Neural cell (in vitro differentiated cells): Measurements from ENCODE around the gene MYCBP2. TPM values are rescaled to one million over a fixed set of nuclear protein-coding genes. Genes with fewer than 3 reads are reported as not detected.

Experiments used
- H2AFZ ChIP-seq: fragments of 200-600, 300-800 bp; sonication (generic), shearing (Covaris generic); 2 replicates; pipeline ENCODE4 v1.6.0; 2014; ENCODE audit warnings: low read depth, mild to moderate bottlenecking, antibody characterized with exemption, low read length, moderate library complexity
- H3F3A ChIP-seq: fragments of 200-600 bp; shearing (Covaris generic); 2 replicates; pipeline ENCODE4 v1.6.1; 2016; ENCODE audit warnings: mild to moderate bottlenecking, moderate library complexity, mixed read lengths, antibody characterized with exemption, low read length; ENCODE audit not compliant: insufficient read depth, poor library complexity, severe bottlenecking
- H3K27ac ChIP-seq: fragments of 200-600, 300-800 bp; sonication (generic), shearing (Covaris generic); 2 replicates; pipeline ENCODE4 v1.5.1; 2014; ENCODE audit warnings: mild to moderate bottlenecking, low read length, moderate library complexity
- H3K27me3 ChIP-seq: fragments of 300-800, 200-600 bp; sonication (generic), shearing (Covaris generic); 2 replicates; pipeline ENCODE4 v1.6.0; 2014; ENCODE audit warnings: mild to moderate bottlenecking, low read depth, low read length, moderate library complexity; ENCODE audit not compliant: insufficient read depth
- H3K36me3 ChIP-seq: fragments of 300-800, 200-600 bp; sonication (generic), shearing (Covaris generic); 2 replicates; pipeline ENCODE4 v1.5.1; 2014; ENCODE audit warnings: mild to moderate bottlenecking, antibody characterized with exemption, low read length, moderate library complexity; ENCODE audit not compliant: insufficient read depth
- H3K4me2 ChIP-seq: fragments of 300-800, 200-600 bp; sonication (generic), shearing (Covaris generic); 2 replicates; pipeline ENCODE4 v1.6.0; 2014; ENCODE audit warnings: mild to moderate bottlenecking, low read length
- H3K4me3 ChIP-seq: fragments of 300-800, 200-600 bp; sonication (generic), shearing (Covaris generic); 2 replicates; pipeline ENCODE4 v1.5.1; 2014; ENCODE audit warnings: mild to moderate bottlenecking, low read length, moderate library complexity
- H3K79me2 ChIP-seq: fragments of 200-600 bp; shearing (Covaris generic); replicated peaks from 2 replicates; pipeline ENCODE4 v1.6.0; 2014; ENCODE audit warnings: mild to moderate bottlenecking, low read length, moderate library complexity; ENCODE audit not compliant: insufficient read depth
- H3K9ac ChIP-seq: fragments of 300-800, 200-600 bp; sonication (generic), shearing (Covaris generic); 2 replicates; pipeline ENCODE4 v1.6.1; 2016; ENCODE audit warnings: mild to moderate bottlenecking, low read length, mixed read lengths
- H3K9me2 ChIP-seq: fragments of 200-600 bp; shearing (Covaris generic); 2 replicates; pipeline ENCODE4 v1.6.1; 2016; ENCODE audit warnings: mild to moderate bottlenecking, low read length, mixed read lengths; ENCODE audit not compliant: insufficient read depth
- H3K9me3 ChIP-seq: fragments of 200-600, 300-800 bp; sonication (generic), shearing (Covaris generic); 2 replicates; pipeline ENCODE4 v1.6.1; 2016; ENCODE audit warnings: mild to moderate bottlenecking, mixed run types, low read length, moderate library complexity, mixed read lengths
- H4K20me1 ChIP-seq: fragments of 200-600 bp; shearing (Covaris generic); 2 replicates; pipeline ENCODE4 v1.6.1; 2016; ENCODE audit warnings: mild to moderate bottlenecking, mixed run types; ENCODE audit not compliant: insufficient read depth
- EP300 ChIP-seq: fragments of 450-650 bp; conservative IDR thresholded peaks from 2 replicates; pipeline ENCODE4 v1.6.1; 2014; ENCODE audit warnings: antibody characterized with exemption, mild to moderate bottlenecking, moderate library complexity; ENCODE audit not compliant: poor library complexity, severe bottlenecking
- EZH2 ChIP-seq: fragments of 200-600, 300-800 bp; shearing (Covaris generic), sonication (generic); IDR thresholded peaks from 2 replicates; pipeline ENCODE4 v1.6.1; 2014; ENCODE audit warnings: antibody characterized with exemption, low read length, borderline replicate concordance, mild to moderate bottlenecking; ENCODE audit not compliant: insufficient read depth, poor library complexity, severe bottlenecking
- MXI1 ChIP-seq: fragments of 450-650 bp; conservative IDR thresholded peaks from 2 replicates; pipeline ENCODE4 v1.6.1; 2014; ENCODE audit warnings: antibody characterized with exemption, mild to moderate bottlenecking; ENCODE audit not compliant: poor library complexity, severe bottlenecking
- POLR2AphosphoS5 ChIP-seq: IDR thresholded peaks from 2 replicates; pipeline ENCODE4 v1.6.1; 2012
- RAD21 ChIP-seq: fragments of 450-650 bp; conservative IDR thresholded peaks from 2 replicates; pipeline ENCODE4 v1.6.1; 2014; ENCODE audit warnings: antibody characterized with exemption, mild to moderate bottlenecking, moderate library complexity
- SMC3 ChIP-seq: fragments of 450-650 bp; conservative IDR thresholded peaks from 2 replicates; pipeline ENCODE4 v1.6.1; 2014; ENCODE audit warnings: antibody characterized with exemption, mild to moderate bottlenecking, moderate library complexity; ENCODE audit not compliant: poor library complexity
- TAF1 ChIP-seq: IDR thresholded peaks from 2 replicates; pipeline ENCODE4 v1.6.1; 2012; ENCODE audit warnings: low read depth
- polyA plus RNA-seq: library from polyadenylated mRNA; depleted of rRNA; stranded (reverse); fragments of >200 nt; gene quantifications from 2 replicates; pipeline ENCODE4 v1.2.3, GENCODE V29; 2014
- TF ChIP-seq, protein P1 (sequence below): IDR thresholded peaks from 2 replicates; pipeline ENCODE4 v1.6.1; 2012; ENCODE audit warnings: borderline replicate concordance
- TF ChIP-seq, protein P2 (sequence below): fragments of 450-650 bp; IDR thresholded peaks from 2 replicates; pipeline ENCODE4 v1.5.1; 2014; ENCODE audit warnings: antibody characterized with exemption, mild to moderate bottlenecking, moderate library complexity; ENCODE audit not compliant: poor library complexity, severe bottlenecking

MYCBP2 gene
- polyA plus RNA-seq, 1 donor from 2014 or later: 135 TPM

DNA sequence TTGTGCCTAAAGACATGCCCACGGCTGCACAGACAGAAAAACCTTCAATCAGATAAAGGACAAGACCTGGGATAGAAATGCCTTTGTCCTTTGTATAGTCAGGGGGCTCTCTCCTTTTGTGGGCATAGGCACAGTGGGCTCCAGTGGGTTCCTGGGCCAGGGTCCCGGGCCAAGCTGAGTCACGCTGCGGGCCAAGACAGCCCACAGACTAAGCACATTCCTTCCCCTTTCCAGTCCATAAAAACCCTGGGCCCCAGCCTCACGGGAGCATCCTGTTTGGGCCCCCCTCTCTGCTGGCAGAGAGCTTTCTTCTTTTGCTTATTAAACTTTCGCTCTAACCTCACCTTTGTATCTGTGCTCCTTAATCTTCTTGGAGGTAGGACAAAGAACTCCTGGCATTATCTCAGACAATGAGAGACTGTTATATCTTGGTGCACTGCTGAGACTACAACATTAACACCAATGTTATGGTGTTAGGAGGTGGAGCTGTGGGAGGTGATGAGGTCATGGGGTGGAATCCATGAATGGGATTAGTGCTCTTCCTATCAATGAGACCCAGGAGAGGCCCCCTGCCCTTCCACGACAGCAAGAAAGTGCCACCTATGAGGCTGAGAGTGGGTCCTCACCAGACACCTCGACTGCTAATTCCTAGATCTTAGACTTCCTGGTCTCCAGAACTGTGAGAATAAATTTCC lies 279.1 kb downstream of the MYCBP2 start:
- TF ChIP-seq EZH2: no peak
- TF ChIP-seq SMC3: no peak
- TF ChIP-seq MXI1: no peak
- TF ChIP-seq POLR2AphosphoS5: no peak
- TF ChIP-seq, protein P1, sequence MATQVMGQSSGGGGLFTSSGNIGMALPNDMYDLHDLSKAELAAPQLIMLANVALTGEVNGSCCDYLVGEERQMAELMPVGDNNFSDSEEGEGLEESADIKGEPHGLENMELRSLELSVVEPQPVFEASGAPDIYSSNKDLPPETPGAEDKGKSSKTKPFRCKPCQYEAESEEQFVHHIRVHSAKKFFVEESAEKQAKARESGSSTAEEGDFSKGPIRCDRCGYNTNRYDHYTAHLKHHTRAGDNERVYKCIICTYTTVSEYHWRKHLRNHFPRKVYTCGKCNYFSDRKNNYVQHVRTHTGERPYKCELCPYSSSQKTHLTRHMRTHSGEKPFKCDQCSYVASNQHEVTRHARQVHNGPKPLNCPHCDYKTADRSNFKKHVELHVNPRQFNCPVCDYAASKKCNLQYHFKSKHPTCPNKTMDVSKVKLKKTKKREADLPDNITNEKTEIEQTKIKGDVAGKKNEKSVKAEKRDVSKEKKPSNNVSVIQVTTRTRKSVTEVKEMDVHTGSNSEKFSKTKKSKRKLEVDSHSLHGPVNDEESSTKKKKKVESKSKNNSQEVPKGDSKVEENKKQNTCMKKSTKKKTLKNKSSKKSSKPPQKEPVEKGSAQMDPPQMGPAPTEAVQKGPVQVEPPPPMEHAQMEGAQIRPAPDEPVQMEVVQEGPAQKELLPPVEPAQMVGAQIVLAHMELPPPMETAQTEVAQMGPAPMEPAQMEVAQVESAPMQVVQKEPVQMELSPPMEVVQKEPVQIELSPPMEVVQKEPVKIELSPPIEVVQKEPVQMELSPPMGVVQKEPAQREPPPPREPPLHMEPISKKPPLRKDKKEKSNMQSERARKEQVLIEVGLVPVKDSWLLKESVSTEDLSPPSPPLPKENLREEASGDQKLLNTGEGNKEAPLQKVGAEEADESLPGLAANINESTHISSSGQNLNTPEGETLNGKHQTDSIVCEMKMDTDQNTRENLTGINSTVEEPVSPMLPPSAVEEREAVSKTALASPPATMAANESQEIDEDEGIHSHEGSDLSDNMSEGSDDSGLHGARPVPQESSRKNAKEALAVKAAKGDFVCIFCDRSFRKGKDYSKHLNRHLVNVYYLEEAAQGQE: no peak
- TF ChIP-seq EP300: no peak
- no peak for TF ChIP-seq TAF1
- TF ChIP-seq, protein P2, sequence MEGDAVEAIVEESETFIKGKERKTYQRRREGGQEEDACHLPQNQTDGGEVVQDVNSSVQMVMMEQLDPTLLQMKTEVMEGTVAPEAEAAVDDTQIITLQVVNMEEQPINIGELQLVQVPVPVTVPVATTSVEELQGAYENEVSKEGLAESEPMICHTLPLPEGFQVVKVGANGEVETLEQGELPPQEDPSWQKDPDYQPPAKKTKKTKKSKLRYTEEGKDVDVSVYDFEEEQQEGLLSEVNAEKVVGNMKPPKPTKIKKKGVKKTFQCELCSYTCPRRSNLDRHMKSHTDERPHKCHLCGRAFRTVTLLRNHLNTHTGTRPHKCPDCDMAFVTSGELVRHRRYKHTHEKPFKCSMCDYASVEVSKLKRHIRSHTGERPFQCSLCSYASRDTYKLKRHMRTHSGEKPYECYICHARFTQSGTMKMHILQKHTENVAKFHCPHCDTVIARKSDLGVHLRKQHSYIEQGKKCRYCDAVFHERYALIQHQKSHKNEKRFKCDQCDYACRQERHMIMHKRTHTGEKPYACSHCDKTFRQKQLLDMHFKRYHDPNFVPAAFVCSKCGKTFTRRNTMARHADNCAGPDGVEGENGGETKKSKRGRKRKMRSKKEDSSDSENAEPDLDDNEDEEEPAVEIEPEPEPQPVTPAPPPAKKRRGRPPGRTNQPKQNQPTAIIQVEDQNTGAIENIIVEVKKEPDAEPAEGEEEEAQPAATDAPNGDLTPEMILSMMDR: no peak
- Histone ChIP-seq H3K79me2 (no peaks in the 10 kb centered on the region), H3F3A (no peaks in the 10 kb centered on the region), H3K36me3 (peaks cover 7% of the 10 kb centered on the region), H2AFZ (no peak overlapping the region), H3K9me3 (no peaks in the 10 kb centered on the region), H4K20me1 (no peaks in the 10 kb centered on the region), H3K4me3 (no peak overlapping the region), H3K9ac (no peak overlapping the region), H3K4me2 (no peak overlapping the region), H3K27ac (no peak overlapping the region), H3K9me2 (no peaks in the 10 kb centered on the region), H3K27me3 (no peaks in the 10 kb centered on the region)

DNA sequence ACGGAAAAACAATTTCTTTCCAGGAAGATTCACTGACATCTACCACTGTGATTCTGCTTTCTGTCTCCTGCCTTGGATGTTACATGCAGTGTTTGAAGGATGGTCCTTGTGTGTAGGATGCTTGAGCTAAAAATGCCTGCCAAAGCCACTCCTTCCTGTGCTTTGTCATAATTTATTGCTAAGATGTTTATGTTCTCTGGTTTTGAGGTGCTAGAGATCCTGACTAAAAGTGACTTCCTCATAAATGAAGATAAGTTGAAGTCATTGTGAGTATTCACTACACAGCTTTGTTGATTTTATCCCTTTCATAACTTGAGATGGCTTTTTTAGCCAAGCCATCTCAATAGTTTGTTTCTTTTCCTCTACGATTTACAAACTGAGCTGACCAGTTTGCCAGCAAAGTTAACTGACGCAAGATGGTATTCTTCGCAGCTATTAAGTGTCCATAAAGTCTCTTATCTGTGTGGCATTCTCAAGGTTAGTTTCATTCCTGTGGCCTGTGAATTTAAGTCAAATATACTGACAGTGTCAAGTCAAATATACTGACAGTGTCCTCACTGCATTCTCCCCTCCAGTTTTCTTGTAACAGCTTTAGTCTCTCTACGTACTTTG lies 284.2 kb downstream of the MYCBP2 start:
- no peaks in the 10 kb centered on the region for H3K9me2 ChIP-seq
- H2AFZ ChIP-seq: no peak overlapping the region
- no peak for TF ChIP-seq EP300
- no peak for TF ChIP-seq POLR2AphosphoS5
- TF ChIP-seq MXI1: no peak
- TF ChIP-seq TAF1: no peak
- TF ChIP-seq RAD21: no peak
- TF ChIP-seq, protein P1: no peak
- TF ChIP-seq SMC3: no peak
- TF ChIP-seq, protein P2: no peak
- TF ChIP-seq EZH2: no peak
- no peak overlapping the region for H3K4me3 ChIP-seq
- no peaks in the 10 kb centered on the region for H3K36me3 ChIP-seq
- no peaks in the 10 kb centered on the region for H3K9me3 ChIP-seq
- no peaks in the 10 kb centered on the region for H3F3A ChIP-seq
- H3K27me3 ChIP-seq: no peaks in the 10 kb centered on the region
- no peaks in the 10 kb centered on the region for H4K20me1 ChIP-seq
- H3K9ac ChIP-seq: no peak overlapping the region
- H3K4me2 ChIP-seq: no peak overlapping the region
- H3K27ac ChIP-seq: no peak overlapping the region
- H3K79me2 ChIP-seq: no peaks in the 10 kb centered on the region
